GM10266 (cell line): ENCODE results near the gene PDZD4.

Experiments used
- DNase-seq: peaks from one replicate; pipeline ENCODE4 v3.0.0; 2012; ENCODE audit errors: extremely low spot score
- TF ChIP-seq, protein P1 (sequence below): IDR thresholded peaks from 2 replicates; pipeline ENCODE4 v1.5.1; 2012; ENCODE audit warnings: mild to moderate bottlenecking, low read depth; ENCODE audit not compliant: control insufficient read depth, insufficient read depth; ENCODE audit errors: missing control alignments

PDZD4 gene

DNA sequence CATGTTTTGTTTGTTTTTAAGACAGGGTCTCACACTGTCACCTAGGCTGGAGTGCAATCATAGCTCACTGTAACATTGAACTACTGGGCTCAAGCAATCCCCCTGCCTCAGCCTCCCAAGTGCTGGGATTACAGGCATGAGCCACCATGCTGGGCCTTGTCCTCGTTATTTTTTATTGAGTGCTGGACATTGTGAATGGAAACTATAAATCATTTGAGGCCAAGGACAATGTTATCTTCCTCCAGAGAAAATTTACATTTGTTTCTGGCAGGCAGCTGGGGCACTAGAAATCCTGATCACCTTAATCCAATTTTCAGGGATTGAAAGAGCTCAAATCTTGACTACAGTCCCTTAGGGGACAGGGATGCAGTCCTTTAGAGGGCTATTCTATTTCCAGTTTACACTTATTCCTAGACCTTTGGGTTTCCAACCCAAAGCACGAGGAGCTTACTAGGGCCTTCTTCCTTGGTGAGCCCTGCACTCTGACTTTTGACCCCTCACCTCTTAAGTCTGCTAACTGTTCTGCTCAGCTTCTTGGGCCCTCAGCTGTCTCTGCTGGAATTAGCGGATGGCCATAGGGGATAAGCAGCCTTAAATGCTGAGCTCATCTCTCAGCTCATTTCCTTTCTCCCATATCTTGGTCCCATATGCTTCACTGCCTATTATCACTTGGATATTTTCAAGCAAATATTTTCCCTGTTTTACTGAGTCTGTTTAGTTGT is 23.0 kb upstream of the PDZD4 start:
- no peak for DNase-seq

GRCh38 chrX:153851981-153852380 is 21.6 kb upstream of the PDZD4 start:
- no peak for DNase-seq
- TF ChIP-seq, protein P1, sequence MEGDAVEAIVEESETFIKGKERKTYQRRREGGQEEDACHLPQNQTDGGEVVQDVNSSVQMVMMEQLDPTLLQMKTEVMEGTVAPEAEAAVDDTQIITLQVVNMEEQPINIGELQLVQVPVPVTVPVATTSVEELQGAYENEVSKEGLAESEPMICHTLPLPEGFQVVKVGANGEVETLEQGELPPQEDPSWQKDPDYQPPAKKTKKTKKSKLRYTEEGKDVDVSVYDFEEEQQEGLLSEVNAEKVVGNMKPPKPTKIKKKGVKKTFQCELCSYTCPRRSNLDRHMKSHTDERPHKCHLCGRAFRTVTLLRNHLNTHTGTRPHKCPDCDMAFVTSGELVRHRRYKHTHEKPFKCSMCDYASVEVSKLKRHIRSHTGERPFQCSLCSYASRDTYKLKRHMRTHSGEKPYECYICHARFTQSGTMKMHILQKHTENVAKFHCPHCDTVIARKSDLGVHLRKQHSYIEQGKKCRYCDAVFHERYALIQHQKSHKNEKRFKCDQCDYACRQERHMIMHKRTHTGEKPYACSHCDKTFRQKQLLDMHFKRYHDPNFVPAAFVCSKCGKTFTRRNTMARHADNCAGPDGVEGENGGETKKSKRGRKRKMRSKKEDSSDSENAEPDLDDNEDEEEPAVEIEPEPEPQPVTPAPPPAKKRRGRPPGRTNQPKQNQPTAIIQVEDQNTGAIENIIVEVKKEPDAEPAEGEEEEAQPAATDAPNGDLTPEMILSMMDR, result no peak

More for the DNA sequence above, 23.0 kb upstream of the PDZD4 start:
- TF ChIP-seq, protein P1, result no peak

DNA sequence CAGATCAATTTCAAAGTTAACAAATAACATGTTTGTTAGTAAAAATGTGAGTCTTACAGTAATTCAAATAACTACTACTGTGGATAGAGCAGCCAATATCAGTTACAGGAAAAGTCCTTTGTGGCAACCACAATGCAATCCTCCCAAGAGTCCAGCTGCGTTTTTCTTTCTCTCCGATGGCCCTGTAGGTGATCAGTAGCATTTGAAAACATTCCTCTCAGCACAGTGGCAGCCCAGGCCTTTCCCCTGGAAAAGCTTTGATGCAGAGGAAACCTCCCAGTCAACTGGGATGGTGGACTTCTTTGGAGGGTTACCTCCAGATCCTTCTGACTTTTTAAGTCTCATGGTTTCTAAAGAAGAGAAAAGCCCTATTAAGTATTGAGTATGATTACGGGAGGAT is 18.0 kb upstream of the PDZD4 start:
- no peak for DNase-seq
- TF ChIP-seq, protein P1, result no peak

GRCh38 chrX:153845842-153846241 is 15.5 kb upstream of the PDZD4 start:
- no peak for DNase-seq
- TF ChIP-seq, protein P1, result no peak

DNA sequence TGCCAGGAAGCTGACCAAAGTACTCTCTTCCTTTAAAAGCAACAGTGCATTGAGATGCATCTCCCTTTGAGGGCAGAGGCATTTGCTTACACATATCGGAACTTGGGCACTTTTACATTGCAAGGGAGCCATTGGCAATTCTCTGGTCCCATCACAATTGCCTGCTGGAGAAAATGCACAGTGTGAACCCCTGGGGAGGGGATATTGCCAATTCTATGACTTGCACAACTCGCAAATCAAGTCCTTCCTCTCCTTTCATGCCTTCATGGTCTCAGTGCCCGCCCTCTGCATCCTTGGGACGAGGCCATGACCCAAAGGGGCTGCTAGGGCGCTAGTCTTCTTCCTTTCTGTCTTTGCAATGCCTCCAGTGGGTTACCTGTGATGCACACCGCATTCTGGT is 14.9 kb upstream of the PDZD4 start:
- no peak for DNase-seq
- TF ChIP-seq, protein P1, result no peak

GRCh38 chrX:153844509-153845082 is 14.3 kb upstream of the PDZD4 start:
- TF ChIP-seq, protein P1, result no peak
- DNase-seq, result no peak

GRCh38 chrX:153836921-153837320 is 6.6 kb upstream of the PDZD4 start:
- DNase-seq, result no peak
- TF ChIP-seq, protein P1, result no peak
